ENCODE data around the gene SMAD3. TPM values are rescaled to one million over a fixed set of nuclear protein-coding genes. Genes with fewer than 3 reads are reported as not detected.

SMAD3 gene
- total RNA-seq, 1 donor from 2014 or later, result 89.3 TPM

DNA sequence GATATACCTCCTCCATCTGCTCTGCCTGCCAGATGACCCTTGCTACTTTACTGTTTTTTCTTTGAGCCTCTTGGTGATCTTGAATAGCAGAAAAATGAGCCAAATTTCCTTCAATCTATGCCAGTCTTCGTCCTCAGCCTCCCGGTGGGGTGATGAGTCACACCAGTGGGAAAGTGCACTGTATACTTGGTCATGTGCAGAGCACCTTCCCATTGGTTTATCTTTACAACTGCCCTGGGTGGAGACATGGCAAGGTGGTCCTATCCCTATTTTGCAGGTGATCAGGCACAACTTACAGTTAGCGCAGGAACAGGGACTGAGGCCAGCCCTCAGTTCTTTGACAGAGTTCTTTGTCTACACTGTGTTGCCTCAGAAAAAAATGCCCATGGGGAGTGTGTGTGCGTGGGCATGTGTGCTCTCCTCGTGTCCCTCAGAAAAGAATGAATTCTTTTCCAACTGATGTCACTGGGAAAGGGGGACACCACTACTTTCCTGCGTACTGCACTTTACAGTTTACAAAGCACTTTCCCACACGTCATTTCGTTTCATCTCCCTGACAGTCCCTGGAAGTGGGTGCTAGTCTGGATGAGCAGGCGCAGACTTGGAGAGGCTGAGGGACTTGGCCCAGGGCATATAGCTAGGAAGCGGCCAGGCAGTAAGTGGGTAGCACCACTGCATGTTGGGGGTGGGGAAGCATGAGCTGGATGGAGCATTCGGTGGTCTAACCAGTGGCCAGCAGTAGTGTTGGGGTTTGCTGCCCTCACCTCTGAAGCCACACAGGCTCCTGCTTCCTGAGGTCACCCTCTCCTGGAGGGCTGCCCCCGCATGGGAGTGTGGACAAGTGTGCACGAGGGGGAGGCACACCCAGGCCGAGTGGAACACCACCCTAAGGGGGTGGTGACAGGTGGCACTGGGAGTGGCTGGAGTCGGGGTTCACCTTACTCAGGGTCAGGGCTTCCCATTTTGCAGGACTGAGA lies 24.1 kb downstream of the SMAD3 start:
- H3K4me3 ChIP-seq, result no peak overlapping the region
- H3K27ac ChIP-seq, result no peak overlapping the region
- no peaks in the 10 kb centered on the region for H3K9me3 ChIP-seq
- no peaks in the 10 kb centered on the region for H3K27me3 ChIP-seq
- no peak for TF ChIP-seq CTCF (IDR thresholded peaks at IDR 0.05)
- H3K4me1 ChIP-seq, result peaks cover 6 to 68% of the 10 kb centered on the region in 2 donors
- H3K36me3 ChIP-seq, result peaks cover 3 to 10% of the 10 kb centered on the region in 2 donors
- DNase-seq (ENCODE audit: low spot score in 2 of 2), result no peak
- intact Hi-C loops (cut with DNase I), result loop anchor here (5.0 kb wide), 1 partner anchor 142 kb away; no protein-coding TSS in a partner anchor

DNA sequence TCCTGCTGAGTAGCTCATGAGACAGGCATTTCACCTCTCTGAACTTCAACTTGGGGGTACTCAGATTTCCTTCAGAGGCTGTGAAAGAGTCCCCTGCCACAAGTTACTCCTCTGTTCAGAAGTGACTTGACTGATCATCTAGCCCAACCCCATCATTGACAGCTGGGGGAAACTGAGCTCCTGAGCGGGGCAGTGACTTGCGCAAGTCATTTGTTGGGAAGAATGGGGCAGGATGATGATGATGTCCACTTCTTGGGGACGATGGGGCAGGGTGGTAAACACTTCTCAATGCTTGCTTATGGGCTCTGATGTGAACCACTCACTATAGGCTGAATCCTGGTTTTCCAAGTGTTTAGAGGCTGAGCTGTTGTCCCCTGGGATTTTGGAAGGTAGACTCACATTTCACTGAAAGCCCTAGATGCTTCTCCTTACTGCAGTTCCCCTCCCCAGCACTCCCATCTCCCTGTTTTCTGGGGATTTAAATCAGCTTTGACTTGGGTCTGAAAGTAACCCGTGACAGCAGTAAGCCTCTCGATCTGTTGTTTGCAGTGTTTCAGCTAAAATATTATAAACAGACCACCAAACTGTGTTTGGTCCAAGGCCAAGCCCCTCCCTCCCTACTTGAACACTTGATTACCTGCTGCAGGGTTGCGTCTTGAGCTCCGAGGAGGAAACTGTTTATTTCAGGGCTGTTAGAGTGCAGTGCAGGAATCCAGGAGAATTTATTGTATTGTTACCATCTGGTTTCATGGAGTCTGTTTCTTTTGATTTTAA lies 25.1 kb downstream of the SMAD3 start:
- no peak overlapping the region for H3K27ac ChIP-seq

GRCh38 chr15:67091071-67091979 lies 25.9 kb downstream of the SMAD3 start:
- Histone ChIP-seq H3K4me3 (no peak overlapping the region), H3K36me3 (peaks cover 9 to 10% of the 10 kb centered on the region in 2 donors), H3K9me3 (no peaks in the 10 kb centered on the region), H3K4me1 (peaks cover 0 to 50% of the 10 kb centered on the region in 2 donors), H3K27me3 (no peaks in the 10 kb centered on the region), H3K27ac (peak overlapping the region in 1 of 2 donors; percentile 9)
- intact Hi-C loops (cut with DNase I), result no loop called here
- no peak for TF ChIP-seq CTCF (IDR thresholded peaks at IDR 0.05)
- peak in 1 of 2 donors; percentile 78 for DNase-seq (ENCODE audit: low spot score in 2 of 2)

More for the DNA sequence above, 25.1 kb downstream of the SMAD3 start:
- no peak for TF ChIP-seq CTCF (IDR thresholded peaks at IDR 0.05)
- H3K4me1 ChIP-seq, result peaks cover 0 to 59% of the 10 kb centered on the region in 2 donors
- DNase-seq (ENCODE audit: low spot score in 2 of 2), result no peak
- no peaks in the 10 kb centered on the region for H3K27me3 ChIP-seq
- no peak overlapping the region for H3K4me3 ChIP-seq
- H3K9me3 ChIP-seq, result no peaks in the 10 kb centered on the region
- intact Hi-C loops (cut with DNase I), result no loop called here
- H3K36me3 ChIP-seq, result peaks cover 9 to 10% of the 10 kb centered on the region in 2 donors

DNA sequence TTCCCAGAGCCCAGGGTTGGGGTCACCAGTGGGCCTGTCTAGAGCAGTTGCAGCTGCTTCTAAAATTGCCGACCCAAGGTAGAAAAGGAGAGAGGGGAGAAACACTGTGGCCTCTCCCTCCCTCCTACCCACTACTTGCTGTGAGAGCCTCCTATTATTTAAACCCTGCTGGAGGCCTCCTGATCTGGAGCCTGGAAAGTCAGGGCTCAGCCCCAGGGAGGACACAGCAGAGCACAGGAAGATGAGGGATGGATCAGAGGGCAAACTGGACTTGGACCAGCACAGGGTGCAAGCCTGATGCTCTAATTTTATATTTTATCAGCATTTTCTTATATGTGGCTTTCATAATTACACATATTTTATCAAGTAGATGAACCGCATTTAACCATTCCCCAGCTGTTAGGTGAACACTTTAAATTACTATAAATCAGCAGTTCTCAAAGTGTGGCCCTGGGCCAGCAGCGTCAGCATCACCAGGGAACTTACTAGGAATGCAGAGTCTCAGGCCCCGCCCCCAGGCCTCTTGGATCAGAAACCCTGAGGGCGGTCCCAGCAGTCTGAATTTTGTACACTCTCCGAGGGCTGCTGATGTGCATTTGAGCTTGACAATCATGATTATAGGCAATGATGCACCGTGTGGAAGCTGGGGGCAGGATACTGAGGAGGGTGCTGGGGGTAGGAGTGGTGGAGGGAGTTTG lies 26.7 kb downstream of the SMAD3 start:
- H3K36me3 ChIP-seq, result peaks cover 9 to 10% of the 10 kb centered on the region in 2 donors
- H3K9me3 ChIP-seq, result no peaks in the 10 kb centered on the region
- no peak overlapping the region for H3K4me3 ChIP-seq
- intact Hi-C loops (cut with DNase I), result no loop called here
- no peak for DNase-seq (ENCODE audit: low spot score in 2 of 2)
- H3K27ac ChIP-seq, result peak overlapping the region in 1 of 2 donors; percentile 9
- no peaks in the 10 kb centered on the region for H3K27me3 ChIP-seq
- no peak for TF ChIP-seq CTCF (IDR thresholded peaks at IDR 0.05)
- peaks cover 0 to 43% of the 10 kb centered on the region in 2 donors for H3K4me1 ChIP-seq
